HepG2 (cell line): ENCODE results near the gene ZNF644. TPM values are rescaled to one million over a fixed set of nuclear protein-coding genes. Genes with fewer than 3 reads are reported as not detected.
A peak's percentile ranks its signal among the peaks of the same experiment; 100 is the strongest.

ENCODE experiments used
- ATAC-seq: fragments of 200-7000 bp; cut with Tn5 transposase; 3 replicates; pipeline ENCODE4 v1.9.1; 2020; ENCODE audit warnings: mild to moderate bottlenecking, moderate library complexity
- Bru-seq: library from RNA; stranded (reverse); fragments of 400-500 nt; gene quantifications from one replicate; lab custom pipeline; 2021; lab: Mats Ljungman, UMichigan
- BruChase-seq, 2 experiments: library from RNA; stranded (reverse); fragments of 400-500 nt; gene quantifications; one replicate each; lab custom pipeline; 2021; lab: Mats Ljungman, UMichigan
- BruUV-seq: library from RNA; stranded (reverse); fragments of 400-500 nt; replicated peaks from 2 replicates; lab custom pipeline; 2021; lab: Mats Ljungman, UMichigan
- CTCF ChIA-PET: fragments of 300-600 bp; formaldehyde crosslinking; extraction: SDS; loops from one replicate; lab custom pipeline; 2021; ENCODE audit warnings: low total read pairs, inconsistent platforms, low intra/inter-chr PET ratio; lab: Yijun Ruan, JAX
- POLR2A ChIA-PET: fragments of 350-600 bp; sonication (Branson Sonifier 250); formaldehyde crosslinking; loops from one replicate; lab custom pipeline; 2020; ENCODE audit warnings: antibody characterized with exemption, inconsistent platforms; lab: Yijun Ruan, JAX
- DNase-seq: peaks from one replicate; pipeline ENCODE4 v3.0.0-alpha.2; 2015; ENCODE audit warnings: low spot score
- FAIRE-seq: peaks from 3 replicates; lab custom pipeline; 2011; peaks lifted over from hg19 to GRCh38; lab: Jason Lieb, UNC
- H2AFZ ChIP-seq: one replicate; pipeline ENCODE4 v1.6.1; 2011; ENCODE audit warnings: low read length, inconsistent platforms
- H3K27ac ChIP-seq: fragments of 300-600 bp; 3 replicates; pipeline ENCODE4 v1.8.0; 2011; ENCODE audit warnings: mixed run types, mild to moderate bottlenecking, mixed read lengths, low read length, inconsistent platforms; ENCODE audit not compliant: insufficient read depth; ENCODE audit errors: extremely low read length
- H3K27me3 ChIP-seq, 2 experiments: fragments of 200-600 bp in 1 of 2; 2 replicates in 1 of 2; 3 replicates in 1 of 2; pipeline versions ENCODE4 v1.6.0 to v1.8.0; 2011; ENCODE audit warnings: low read length in 2 of 2, mild to moderate bottlenecking in 2 of 2, moderate library complexity in 2 of 2, inconsistent platforms in 1 of 2; ENCODE audit not compliant: insufficient read depth in 2 of 2, control insufficient read depth in 1 of 2
- H3K36me3 ChIP-seq, 2 experiments: fragments of 200-600 bp in 1 of 2; replicated peaks in 1 of 2; 2 replicates in 1 of 2; 3 replicates in 1 of 2; pipeline versions ENCODE4 v1.5.1 to v1.8.0; 2011; ENCODE audit warnings: low read length in 2 of 2, inconsistent platforms in 1 of 2; ENCODE audit not compliant: insufficient read depth in 2 of 2, control insufficient read depth in 1 of 2
- H3K4me1 ChIP-seq: 2 replicates; pipeline ENCODE4 v1.5.1; 2012; ENCODE audit warnings: low read length, inconsistent platforms; ENCODE audit not compliant: insufficient read depth
- H3K4me2 ChIP-seq: 2 replicates; pipeline ENCODE4 v1.6.0; 2011; ENCODE audit warnings: low read depth, low read length, inconsistent platforms
- H3K4me3 ChIP-seq, 3 experiments: fragments of 200-600 bp in 1 of 3; sonication (generic), shearing (Covaris generic) in 1 of 3; replicated peaks in 1 of 3; 2 replicates each; pipeline ENCODE4 v1.5.1; 2011 to 2016; ENCODE audit warnings: low read length in 3 of 3, inconsistent platforms in 2 of 3, low read depth in 2 of 3, mild to moderate bottlenecking in 2 of 3, control low read depth in 1 of 3, mixed read lengths in 1 of 3; ENCODE audit not compliant: insufficient read depth in 1 of 3
- H3K79me2 ChIP-seq: one replicate; pipeline ENCODE4 v1.6.1; 2011; ENCODE audit warnings: low read length, inconsistent platforms; ENCODE audit not compliant: insufficient read depth
- H3K9ac ChIP-seq: 2 replicates; pipeline ENCODE4 v1.6.0; 2011; ENCODE audit warnings: mild to moderate bottlenecking, low read depth, low read length, inconsistent platforms; ENCODE audit not compliant: insufficient read depth
- H3K9me3 ChIP-seq: 2 replicates; pipeline ENCODE4 v1.5.1; 2012; ENCODE audit warnings: mild to moderate bottlenecking, low read length
- H4K20me1 ChIP-seq: 2 replicates; pipeline ENCODE4 v1.6.0; 2011; ENCODE audit warnings: inconsistent platforms, mild to moderate bottlenecking, low read length, moderate library complexity; ENCODE audit not compliant: insufficient read depth
- MTA3 ChIP-seq: sonication (generic); formaldehyde crosslinking; IDR thresholded peaks from 2 replicates; pipeline ENCODE4 v1.4.0; 2020; ENCODE audit warnings: missing genetic modification reagents
- NONO ChIP-seq, 2 experiments: fragments of 450-650 bp in 1 of 2; sonication (generic) in 1 of 2; formaldehyde crosslinking in 1 of 2; IDR thresholded peaks in 1 of 2; conservative IDR thresholded peaks in 1 of 2; 2 replicates each; pipeline versions ENCODE4 v1.6.1 to v1.8.0; 2017 to 2022; ENCODE audit warnings: mild to moderate bottlenecking in 1 of 2, missing genetic modification reagents in 1 of 2, moderate library complexity in 1 of 2
- RNF2 ChIP-seq: fragments of 450-650 bp; conservative IDR thresholded peaks from 2 replicates; pipeline ENCODE4 v1.6.1; 2016; ENCODE audit warnings: low read depth
- ZFP41 ChIP-seq: sonication (generic); formaldehyde crosslinking; IDR thresholded peaks from 2 replicates; pipeline ENCODE4 v1.4.0; 2020; ENCODE audit warnings: mild to moderate bottlenecking, missing genetic modification reagents, borderline replicate concordance
- ZNF251 ChIP-seq: sonication (generic); formaldehyde crosslinking; IDR thresholded peaks from 2 replicates; pipeline ENCODE4 v1.9.0; 2021; ENCODE audit warnings: mild to moderate bottlenecking, missing genetic modification reagents
- ZNF274 ChIP-seq: sonication (generic); formaldehyde crosslinking; IDR thresholded peaks from 2 replicates; pipeline ENCODE4 v1.5.1; 2020; ENCODE audit warnings: mild to moderate bottlenecking, missing genetic modification reagents
- ZNF549 ChIP-seq: sonication (generic); formaldehyde crosslinking; IDR thresholded peaks from 2 replicates; pipeline ENCODE4 v1.5.0; 2020; ENCODE audit warnings: missing genetic modification reagents
- ZNF550 ChIP-seq: sonication (generic); formaldehyde crosslinking; IDR thresholded peaks from 2 replicates; pipeline ENCODE4 v1.4.0; 2020; ENCODE audit warnings: mild to moderate bottlenecking, missing genetic modification reagents, borderline replicate concordance
- WGBS: methylation state at CpG from one replicate; pipeline ENCODE4 v1.1.6; 2017; ENCODE audit warnings: low lambda C conversion rate; 5-methylcytosine and 5-hydroxymethylcytosine counted together
- in situ Hi-C: cut with HindIII; loops from 2 replicates; pipeline ENCODE4 v1.10.0; 2017; ENCODE audit warnings: low pct_unique_long_range_greater_than_20kb; ENCODE audit not compliant: extremely low pct_ligation_motif_present
- intact Hi-C: fragments of 100-400 bp; cut with micrococcal nuclease; formaldehyde crosslinking; loops from one replicate; pipeline ENCODE4 v1.10.0; 2022; ENCODE audit not compliant: unreplicated experiment
- long read RNA-seq, 2 experiments: library from RNA in 1 of 2; library from polyadenylated mRNA in 1 of 2; stranded (forward) in 1 of 2; unstranded in 1 of 2; transcript quantifications; one replicate each; pipeline ENCODE4 v2.0.0, GENCODE V29; 2019 to 2022
- polyA minus RNA-seq, 3 experiments: library from RNA; depleted of rRNA, polyadenylated mRNA; stranded (reverse); fragments of >200 nt; gene quantifications; 2 replicates each; pipeline ENCODE4 v1.2.3, GENCODE V29; 2011; ENCODE audit warnings: low replicate concordance in 1 of 3
- polyA plus RNA-seq, 8 experiments: library from polyadenylated mRNA; depleted of rRNA in 3 of 8; stranded (reverse) in 7 of 8; unstranded in 1 of 8; fragments of >200 nt; fragmentation: Illumina TruSeq in 4 of 8; extraction: Trizol in 4 of 8; gene quantifications; 2 replicates each; pipeline versions ENCODE4 v1.2.1 to v1.2.3, GENCODE V29; 2011 to 2016; ENCODE audit warnings: low read depth in 4 of 8, missing spikeins in 1 of 8, mixed read lengths in 1 of 8; ENCODE audit not compliant: insufficient read depth in 1 of 8
- total RNA-seq, 5 experiments: library from RNA; depleted of rRNA; stranded (reverse); fragments of >200 nt; fragmentation: Illumina TruSeq; extraction: Trizol; gene quantifications; 2 replicates each; pipeline ENCODE4 v1.2.3, GENCODE V29; 2016; ENCODE audit warnings: low read depth in 1 of 5
- TF ChIP-seq, protein P1 (sequence below): sonication (generic); formaldehyde crosslinking; IDR thresholded peaks from 2 replicates; pipeline ENCODE4 v1.5.0; 2020; ENCODE audit warnings: mild to moderate bottlenecking, missing genetic modification reagents

Gene ZNF644
- total RNA-seq (2016; rRNA removed; fragmentation: Illumina TruSeq; extraction: Trizol), result 51.7 and 66.7 TPM in 2 replicates
- 15.4 and 16.6 TPM in 2 replicates for total RNA-seq (2016; cell fraction: cytosol; rRNA removed; fragmentation: Illumina TruSeq; extraction: Trizol; ENCODE audit: low read depth)
- 59.1 and 68.6 TPM in 2 replicates for total RNA-seq (2016; cell fraction: insoluble cytoplasmic fraction; rRNA removed; fragmentation: Illumina TruSeq; extraction: Trizol)
- total RNA-seq (2016; cell fraction: membrane; rRNA removed; fragmentation: Illumina TruSeq; extraction: Trizol), result 32.4 and 36.1 TPM in 2 replicates
- total RNA-seq (2016; cell fraction: nucleus; rRNA removed; fragmentation: Illumina TruSeq; extraction: Trizol), result 95.4 and 114 TPM in 2 replicates
- 13.5 and 17.7 TPM in 2 replicates for polyA plus RNA-seq (2011; rRNA removed)
- 5.6 and 9.2 TPM in 2 replicates for polyA plus RNA-seq (2011; cell fraction: cytosol; rRNA removed)
- 12.6 and 17.0 TPM in 2 replicates for polyA plus RNA-seq (2011; cell fraction: nucleus; rRNA removed)
- polyA plus RNA-seq (2012), result 23.8 and 26.0 TPM in 2 replicates
- polyA plus RNA-seq (2016; cell fraction: cytosol; fragmentation: Illumina TruSeq; extraction: Trizol; ENCODE audit: low read depth), result 6.2 and 6.9 TPM in 2 replicates
- 40.2 and 44.0 TPM in 2 replicates for polyA plus RNA-seq (2016; cell fraction: insoluble cytoplasmic fraction; fragmentation: Illumina TruSeq; extraction: Trizol; ENCODE audit: low read depth)
- polyA plus RNA-seq (2016; cell fraction: membrane; fragmentation: Illumina TruSeq; extraction: Trizol; ENCODE audit: low read depth), result 11.7 and 13.7 TPM in 2 replicates
- 40.4 and 40.6 TPM in 2 replicates for polyA plus RNA-seq (2016; cell fraction: nucleus; fragmentation: Illumina TruSeq; extraction: Trizol; ENCODE audit: insufficient read depth, low read depth)
- 36.3 and 49.9 TPM in 2 replicates for polyA minus RNA-seq (2011; rRNA and poly(A)+ RNA removed; ENCODE audit: low replicate concordance)
- polyA minus RNA-seq (2011; cell fraction: cytosol; rRNA and poly(A)+ RNA removed), result 31.6 and 42.4 TPM in 2 replicates
- 239 and 242 TPM in 2 replicates for polyA minus RNA-seq (2011; cell fraction: nucleus; rRNA and poly(A)+ RNA removed)
- Bru-seq, nascent RNA, result percentile 97 among the genes with signal in this experiment
- percentile 85 among the genes with signal in this experiment for BruChase-seq, experiment 1, labeled RNA remaining after a 6-hour chase
- percentile 94 among the genes with signal in this experiment for BruChase-seq, experiment 2, labeled RNA remaining after a 2-hour chase
- long read RNA-seq, experiment 1, transcript ZNF644-211 (3 exons, 514 nt), result major isoform, 12 of 32 reads
- long read RNA-seq, experiment 1, transcript ZNF644-203 (4 exons, 1,253 nt), result minor isoform, 7 of 32 reads
- long read RNA-seq, experiment 1, partial matches to known transcripts, result 4 of 32 reads
- long read RNA-seq, experiment 1, other reads (novel, unspliced or antisense), result 4 of 32 reads
- long read RNA-seq, experiment 2, full-length matches to known transcripts, result 5 of 31 reads
- long read RNA-seq, experiment 2, partial matches to known transcripts, result 4 of 31 reads
- long read RNA-seq, experiment 2, other reads (novel, unspliced or antisense), result 22 of 31 reads

DNA sequence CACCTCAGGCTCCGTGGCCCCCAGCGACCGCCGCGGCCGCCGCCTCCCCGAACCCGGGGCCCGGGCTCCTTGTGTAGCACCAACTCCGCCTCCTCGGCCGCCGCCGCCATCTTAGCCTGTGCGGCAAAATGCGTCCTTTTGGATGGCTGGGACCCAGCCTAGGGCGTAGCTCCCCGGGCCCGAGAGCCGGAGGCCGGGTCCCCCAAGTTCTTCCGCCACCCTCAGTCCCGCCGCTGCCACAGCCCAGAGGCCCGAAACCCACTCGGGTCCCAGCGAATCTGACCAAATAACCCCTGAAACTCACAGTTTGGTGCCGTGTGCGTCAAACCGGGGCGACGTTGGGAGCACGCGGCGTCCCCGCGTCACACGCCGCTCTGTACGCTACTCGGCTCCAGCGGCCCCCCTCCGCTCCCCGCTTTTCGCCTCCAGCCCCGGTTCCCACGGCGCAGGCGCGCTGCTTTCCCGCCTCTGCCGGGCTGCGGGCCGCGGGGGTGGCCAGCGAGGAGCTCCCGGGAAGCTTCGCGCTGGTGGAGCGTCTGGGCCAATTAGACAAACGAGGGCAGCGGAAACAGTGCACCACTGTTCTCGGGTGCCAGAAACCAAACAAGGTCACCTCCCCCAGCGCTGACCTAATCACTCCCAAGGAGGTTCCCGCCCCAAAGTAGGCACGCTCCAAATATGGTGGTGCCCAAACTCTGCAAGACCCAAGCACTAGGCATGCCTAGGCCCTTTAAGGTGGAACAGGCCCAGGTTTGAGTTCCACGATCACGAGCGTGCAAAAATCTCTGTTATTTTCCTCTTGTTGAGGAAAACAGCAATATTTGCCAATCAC lies at the start of gene ZNF644:
Gene ZNF644, minus strand, starts transcription at position 350 of the 832 bp plus-strand sequence. CDS start 39,682 bp downstream, outside the sequence.
- CTCF ChIA-PET, result no interaction called here
- intact Hi-C loops (no loop called here), in situ Hi-C loops (no loop called here)
- Histone ChIP-seq H3K79me2 (peaks cover 44% of the 10 kb centered on the region), H3K27ac (peak within 1 kb of the TSS; percentile 100), H3K9me3 (no peaks in the 10 kb centered on the region), H3K4me3 (peak within 1 kb of the TSS; percentile 77 to 95 (median 92)), H2AFZ (no peak within 1 kb of the TSS), H3K36me3 (no peaks in the 10 kb centered on the region; a peak in 1 of 5 replicates), H3K4me1 (peaks cover 68% of the 10 kb centered on the region), H3K4me2 (peak within 1 kb of the TSS; percentile 91), H3K27me3 (no peaks in the 10 kb centered on the region; a peak in 1 of 5 replicates), H3K9ac (peak within 1 kb of the TSS; percentile 99), H4K20me1 (no peaks in the 10 kb centered on the region; the same call in 1 of the 2 replicates)
- ATAC-seq (peak; percentile 89), FAIRE-seq (peak; percentile 79), DNase-seq (peak; percentile 92)
- no TSS peak for BruUV-seq
- POLR2A ChIA-PET, result interaction anchor here (0.8 to 2.1 kb wide), 11 partner anchors 10 to 171 kb away, joined by 3 to 19 read pairs (median 4); no protein-coding TSS in a partner anchor
- 7% methylated on average over 3 of the region's 70 CpGs for WGBS
- TF ChIP-seq ZFP41 (peak; percentile 67; the same call in 1 of the 2 replicates), RNF2 (peak; percentile 97), ZNF549 (CRISPR knock-in tag) (no peak), NONO (IDR thresholded peaks at IDR 0.05) (no peak), NONO (CRISPR knock-in tag; conservative IDR thresholded peaks at IDR 0.05) (peak; percentile 93), ZNF550 (peak; percentile 51; the same call in 1 of the 2 replicates), ZNF251 (CRISPR knock-in tag) (no peak), ZNF274 (peak; percentile 98), MTA3 (CRISPR knock-in tag) (no peak)
- TF ChIP-seq, protein P1, sequence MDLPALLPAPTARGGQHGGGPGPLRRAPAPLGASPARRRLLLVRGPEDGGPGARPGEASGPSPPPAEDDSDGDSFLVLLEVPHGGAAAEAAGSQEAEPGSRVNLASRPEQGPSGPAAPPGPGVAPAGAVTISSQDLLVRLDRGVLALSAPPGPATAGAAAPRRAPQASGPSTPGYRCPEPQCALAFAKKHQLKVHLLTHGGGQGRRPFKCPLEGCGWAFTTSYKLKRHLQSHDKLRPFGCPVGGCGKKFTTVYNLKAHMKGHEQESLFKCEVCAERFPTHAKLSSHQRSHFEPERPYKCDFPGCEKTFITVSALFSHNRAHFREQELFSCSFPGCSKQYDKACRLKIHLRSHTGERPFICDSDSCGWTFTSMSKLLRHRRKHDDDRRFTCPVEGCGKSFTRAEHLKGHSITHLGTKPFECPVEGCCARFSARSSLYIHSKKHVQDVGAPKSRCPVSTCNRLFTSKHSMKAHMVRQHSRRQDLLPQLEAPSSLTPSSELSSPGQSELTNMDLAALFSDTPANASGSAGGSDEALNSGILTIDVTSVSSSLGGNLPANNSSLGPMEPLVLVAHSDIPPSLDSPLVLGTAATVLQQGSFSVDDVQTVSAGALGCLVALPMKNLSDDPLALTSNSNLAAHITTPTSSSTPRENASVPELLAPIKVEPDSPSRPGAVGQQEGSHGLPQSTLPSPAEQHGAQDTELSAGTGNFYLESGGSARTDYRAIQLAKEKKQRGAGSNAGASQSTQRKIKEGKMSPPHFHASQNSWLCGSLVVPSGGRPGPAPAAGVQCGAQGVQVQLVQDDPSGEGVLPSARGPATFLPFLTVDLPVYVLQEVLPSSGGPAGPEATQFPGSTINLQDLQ (CRISPR knock-in tag), result no peak
